ENCODE results near the gene TRIM72.
"Not testable (repeated sequence)": the region's sequence is repeated elsewhere in the genome, so short reads cannot be mapped to it uniquely, and the experiment has no call there.

TRIM72 gene

DNA sequence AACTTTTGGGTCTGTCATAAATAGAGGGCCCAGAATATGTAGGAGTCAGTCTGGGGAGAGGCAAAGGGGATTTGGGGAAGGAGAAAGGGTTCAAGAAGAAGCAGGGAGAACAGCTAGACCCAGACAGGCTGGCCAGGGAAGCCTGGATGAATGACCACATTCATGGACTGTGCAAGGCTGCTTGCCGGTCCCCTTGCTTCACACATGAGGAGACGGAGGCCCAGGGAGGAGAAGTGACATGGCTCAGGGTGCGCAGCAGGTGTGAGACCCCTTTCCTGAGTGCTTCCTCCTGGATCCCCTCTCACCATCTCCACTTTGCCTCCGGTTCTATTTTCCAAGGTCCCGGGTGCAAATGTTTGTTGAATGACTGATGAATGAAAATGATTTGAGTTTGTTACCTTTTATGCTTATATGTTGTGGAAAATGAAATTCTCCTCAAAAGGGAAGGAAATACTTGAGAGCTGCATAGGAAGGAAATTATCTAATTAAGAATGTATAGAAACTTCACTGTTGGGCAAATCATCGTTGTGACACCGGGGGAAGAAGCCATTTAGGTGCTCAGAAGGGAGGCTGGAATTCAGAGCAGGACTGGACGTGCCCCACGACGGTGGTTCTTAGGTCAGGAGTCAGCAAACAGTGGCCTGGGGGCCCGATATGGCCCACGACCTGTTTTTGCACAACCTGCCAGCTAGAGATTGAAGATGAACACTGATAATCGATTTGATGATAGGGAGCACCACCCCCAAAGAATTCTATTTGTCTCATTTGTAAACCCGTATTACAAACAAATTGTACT lies 46.4 kb downstream of the TRIM72 start:
- no peak for DNase-seq

DNA sequence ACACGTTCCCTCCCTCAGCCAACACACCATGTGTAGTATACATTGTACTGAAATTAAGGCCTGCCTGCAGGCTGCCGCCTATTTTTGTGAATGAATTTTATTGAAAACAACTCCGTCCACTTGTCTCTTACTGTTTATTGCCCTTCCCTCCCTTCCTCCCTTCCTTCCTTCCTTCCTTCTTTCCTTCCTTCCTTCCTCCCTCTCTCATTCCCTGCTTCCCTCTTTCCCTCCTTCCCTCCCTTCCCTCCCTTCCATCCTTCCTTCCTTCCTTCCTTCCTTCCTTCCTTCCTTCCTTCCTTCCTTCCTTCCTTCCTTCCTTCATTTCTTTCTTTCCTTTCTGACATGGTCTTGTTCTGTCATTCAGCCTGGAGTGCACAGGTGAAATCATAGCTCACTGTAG lies 48.2 kb downstream of the TRIM72 start:
- no peak for DNase-seq

DNA sequence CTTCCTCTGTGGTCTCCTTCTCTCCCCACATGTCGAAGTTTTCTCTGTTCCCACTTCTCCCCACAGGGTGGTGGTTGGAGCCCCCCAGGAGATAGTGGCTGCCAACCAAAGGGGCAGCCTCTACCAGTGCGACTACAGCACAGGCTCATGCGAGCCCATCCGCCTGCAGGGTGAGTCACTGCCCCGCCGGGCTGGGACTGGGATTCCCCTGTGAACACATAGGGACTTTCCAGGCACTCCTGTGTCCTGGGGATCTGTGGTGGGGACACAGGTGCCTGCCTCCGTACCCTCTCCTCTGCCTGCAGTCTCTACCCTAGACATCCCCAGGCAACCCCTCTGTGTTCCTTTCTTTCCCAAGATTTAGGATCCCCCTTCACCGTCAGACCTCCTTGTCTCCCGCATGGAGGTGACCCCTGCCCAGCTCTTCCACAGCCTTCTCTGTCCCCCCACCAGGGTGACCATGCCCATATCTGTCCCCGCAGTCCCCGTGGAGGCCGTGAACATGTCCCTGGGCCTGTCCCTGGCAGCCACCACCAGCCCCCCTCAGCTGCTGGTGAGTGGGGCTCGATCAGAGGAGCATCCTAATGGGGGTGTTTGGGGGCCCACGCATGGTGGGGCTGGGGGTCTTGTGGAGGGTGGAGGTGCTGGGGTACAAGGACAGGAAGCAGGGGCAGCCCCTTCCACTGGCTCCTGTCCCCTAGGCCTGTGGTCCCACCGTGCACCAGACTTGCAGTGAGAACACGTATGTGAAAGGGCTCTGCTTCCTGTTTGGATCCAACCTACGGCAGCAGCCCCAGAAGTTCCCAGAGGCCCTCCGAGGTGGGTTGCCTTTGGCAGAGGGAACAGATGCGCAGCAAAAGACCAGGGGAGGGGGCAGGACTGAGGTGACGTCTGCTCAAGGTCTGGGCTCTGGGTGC lies 51.7 kb downstream of the TRIM72 start:
- DNase-seq = peak; percentile 56 to 64

DNA sequence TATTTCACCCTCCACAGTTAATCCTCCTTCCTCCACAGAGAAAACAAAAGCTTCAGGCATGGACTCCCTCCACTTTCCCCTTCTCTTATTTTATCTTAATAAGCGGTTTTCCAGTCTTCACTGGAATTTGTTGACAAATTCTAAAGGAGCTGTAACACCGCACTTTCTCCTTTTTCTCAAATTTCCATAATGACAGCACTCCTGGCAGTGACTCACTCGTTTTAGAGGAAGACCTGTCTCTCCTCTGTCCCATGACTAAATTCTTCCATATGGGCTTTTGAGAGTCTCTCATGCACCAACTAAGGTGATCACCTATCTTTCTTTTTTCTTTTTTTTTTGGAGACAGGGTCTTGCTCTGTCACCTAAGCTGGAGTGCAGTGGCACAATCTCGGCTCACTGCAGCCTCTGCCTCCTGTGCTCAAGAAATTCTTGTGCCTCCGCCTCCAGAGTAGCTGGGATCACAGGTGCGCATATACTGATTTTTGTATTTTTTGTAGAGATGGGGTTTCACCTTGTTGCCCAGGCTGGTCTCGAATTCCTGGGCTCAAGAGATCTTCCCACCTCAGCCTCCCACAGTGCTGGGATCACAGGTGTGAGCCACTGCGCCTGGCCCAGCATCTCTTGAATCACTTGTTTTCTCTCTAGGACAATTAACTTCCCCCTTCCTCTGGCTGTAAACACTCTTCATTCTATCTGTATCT lies 53.6 kb downstream of the TRIM72 start:
- DNase-seq = no peak

DNA sequence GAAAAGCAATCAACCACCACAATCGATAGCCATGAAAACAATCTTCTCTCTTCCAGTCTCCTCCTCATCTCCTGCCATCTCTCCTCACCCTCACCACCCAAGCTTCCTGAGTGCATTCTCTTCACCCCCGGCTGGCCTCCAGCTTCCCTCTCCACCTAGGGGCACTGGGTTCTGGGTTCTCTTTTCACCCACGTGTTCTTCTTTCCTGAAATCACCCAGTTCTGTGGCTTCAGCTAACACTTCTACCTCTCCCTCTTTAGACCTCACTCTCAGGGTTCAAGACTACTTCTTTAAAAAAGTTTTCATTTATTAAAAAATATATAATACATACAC lies 54.1 kb downstream of the TRIM72 start:
- no peak for DNase-seq

DNA sequence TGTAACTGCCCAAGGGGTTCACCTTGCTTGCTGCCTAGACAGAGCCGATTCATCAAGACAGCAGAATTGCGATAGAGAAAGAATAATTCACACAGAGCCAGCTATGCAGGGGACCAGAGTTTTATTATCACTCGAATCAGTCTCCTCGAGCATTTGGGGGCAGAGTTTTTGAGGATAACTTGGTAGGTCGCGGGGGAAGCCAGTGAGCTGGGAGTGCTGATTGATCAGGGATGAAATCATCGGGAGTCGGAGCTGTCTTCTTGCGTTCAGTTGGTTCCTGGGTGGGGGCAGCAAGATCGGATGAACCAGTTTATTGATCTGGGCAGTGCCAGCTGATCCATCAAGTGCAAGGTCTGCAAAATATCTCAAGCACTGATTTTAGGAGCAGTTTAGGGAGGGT lies 55.0 kb downstream of the TRIM72 start:
- no peak for DNase-seq

DNA sequence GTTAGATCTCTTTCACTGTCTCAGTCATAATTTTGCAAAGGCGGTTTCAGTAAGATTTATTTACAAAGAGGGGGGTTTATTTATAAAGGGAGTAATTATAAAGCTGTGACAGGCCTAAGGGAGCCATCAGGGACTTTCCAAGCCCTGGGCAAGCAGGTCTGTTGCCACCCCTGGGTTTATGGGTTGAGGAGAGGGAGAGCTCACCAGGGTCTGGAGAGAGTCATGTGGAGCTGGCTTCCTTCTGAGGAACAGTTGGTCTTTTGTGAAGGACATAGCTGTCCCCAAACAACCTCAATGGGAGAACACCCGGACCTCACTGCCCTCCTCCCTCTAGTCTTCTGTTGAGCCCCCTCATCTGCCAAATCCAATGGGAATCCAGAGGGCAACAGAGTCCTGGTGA lies 55.6 kb downstream of the TRIM72 start:
- DNase-seq = no peak

DNA sequence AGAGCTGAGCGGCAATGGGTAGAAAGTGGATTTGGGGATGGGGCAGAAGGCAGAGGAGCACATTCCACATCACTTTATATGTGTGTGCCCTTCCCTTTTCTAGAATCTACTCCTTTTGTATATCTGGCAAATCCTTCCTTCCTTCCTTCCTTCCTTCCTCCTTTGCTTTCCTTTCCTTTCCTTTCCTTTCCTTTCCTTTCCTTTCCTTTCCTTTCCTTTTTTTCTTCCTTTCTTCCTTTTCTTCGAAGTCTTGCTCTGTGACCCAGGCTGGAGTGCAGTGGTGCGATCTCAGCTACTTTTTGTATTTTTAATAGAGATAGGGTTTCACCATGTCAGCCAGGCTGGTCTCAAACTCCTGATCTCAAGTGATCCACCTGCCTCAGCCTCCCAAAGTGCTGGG lies 56.1 kb downstream of the TRIM72 start:
- DNase-seq = not testable (repeated sequence)

DNA sequence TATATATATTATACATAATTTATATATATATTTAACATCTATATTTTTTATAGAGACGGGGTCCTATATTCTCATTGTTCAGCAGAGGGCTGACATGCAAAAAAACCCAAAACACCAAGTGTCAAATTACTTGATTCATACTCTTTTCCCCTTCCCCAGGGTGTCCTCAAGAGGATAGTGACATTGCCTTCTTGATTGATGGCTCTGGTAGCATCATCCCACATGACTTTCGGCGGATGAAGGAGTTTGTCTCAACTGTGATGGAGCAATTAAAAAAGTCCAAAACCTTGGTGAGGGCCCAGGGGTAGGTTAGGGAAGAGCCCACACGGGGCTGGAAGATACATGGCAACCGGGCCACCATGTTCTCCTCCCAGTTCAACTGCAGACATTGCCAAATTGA lies 56.9 kb downstream of the TRIM72 start:
- DNase-seq = no peak

DNA sequence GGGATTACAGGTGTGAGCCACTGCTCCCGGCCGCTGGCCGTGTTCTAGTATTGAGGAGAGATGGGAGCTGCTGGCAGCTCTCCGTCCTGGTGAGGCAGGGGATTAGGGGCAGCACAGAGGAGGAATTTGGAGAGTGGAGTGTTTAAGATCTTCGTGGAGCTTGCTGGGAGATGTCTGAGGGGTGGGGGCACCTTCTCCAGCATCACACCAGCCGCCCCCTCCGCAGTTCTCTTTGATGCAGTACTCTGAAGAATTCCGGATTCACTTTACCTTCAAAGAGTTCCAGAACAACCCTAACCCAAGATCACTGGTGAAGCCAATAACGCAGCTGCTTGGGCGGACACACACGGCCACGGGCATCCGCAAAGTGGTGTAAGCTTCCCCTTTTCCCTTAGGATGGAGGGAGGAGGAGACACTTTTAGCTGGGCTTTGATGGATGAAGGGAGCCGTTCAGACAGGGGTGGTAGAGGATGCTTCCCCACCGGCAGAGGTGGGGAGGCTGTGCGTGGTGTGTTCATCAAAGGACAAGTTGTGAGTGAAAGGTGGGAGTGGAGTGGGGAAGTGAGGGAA lies 57.8 kb downstream of the TRIM72 start:
- DNase-seq = no peak

DNA sequence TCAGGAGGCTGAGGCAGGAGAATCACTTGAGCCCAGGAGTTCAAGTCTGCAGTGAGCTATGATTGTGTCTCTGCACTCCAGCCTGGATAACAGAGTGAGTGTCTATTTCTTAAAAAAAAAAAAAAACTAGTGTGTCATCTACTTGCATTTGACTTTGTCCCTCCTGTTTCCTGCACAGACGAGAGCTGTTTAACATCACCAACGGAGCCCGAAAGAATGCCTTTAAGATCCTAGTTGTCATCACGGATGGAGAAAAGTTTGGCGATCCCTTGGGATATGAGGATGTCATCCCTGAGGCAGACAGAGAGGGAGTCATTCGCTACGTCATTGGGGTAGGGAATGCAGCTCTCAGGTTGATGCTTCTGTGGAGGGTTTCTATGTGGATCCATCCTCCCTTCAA lies 59.3 kb downstream of the TRIM72 start:
- DNase-seq = no peak

DNA sequence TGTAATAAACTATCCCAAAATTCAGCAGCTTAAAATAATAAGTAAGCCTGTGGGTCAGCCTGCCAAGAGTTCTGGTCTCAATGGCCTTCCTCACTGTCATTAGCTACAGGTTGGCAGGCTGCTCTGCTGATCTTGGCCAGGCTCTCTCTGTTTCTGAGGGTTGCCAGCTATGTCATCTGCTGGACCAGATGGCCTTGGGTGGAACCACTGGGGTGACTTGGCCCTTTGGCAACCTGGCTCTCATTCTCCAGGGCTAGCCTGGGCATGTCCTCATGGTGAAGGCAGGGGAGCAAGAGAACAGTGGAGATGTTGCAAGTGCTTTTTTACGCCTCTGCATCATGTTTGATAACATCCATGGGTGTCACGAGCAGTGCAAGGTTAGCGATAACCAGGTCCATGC lies 59.8 kb downstream of the TRIM72 start:
- no peak for DNase-seq

DNA sequence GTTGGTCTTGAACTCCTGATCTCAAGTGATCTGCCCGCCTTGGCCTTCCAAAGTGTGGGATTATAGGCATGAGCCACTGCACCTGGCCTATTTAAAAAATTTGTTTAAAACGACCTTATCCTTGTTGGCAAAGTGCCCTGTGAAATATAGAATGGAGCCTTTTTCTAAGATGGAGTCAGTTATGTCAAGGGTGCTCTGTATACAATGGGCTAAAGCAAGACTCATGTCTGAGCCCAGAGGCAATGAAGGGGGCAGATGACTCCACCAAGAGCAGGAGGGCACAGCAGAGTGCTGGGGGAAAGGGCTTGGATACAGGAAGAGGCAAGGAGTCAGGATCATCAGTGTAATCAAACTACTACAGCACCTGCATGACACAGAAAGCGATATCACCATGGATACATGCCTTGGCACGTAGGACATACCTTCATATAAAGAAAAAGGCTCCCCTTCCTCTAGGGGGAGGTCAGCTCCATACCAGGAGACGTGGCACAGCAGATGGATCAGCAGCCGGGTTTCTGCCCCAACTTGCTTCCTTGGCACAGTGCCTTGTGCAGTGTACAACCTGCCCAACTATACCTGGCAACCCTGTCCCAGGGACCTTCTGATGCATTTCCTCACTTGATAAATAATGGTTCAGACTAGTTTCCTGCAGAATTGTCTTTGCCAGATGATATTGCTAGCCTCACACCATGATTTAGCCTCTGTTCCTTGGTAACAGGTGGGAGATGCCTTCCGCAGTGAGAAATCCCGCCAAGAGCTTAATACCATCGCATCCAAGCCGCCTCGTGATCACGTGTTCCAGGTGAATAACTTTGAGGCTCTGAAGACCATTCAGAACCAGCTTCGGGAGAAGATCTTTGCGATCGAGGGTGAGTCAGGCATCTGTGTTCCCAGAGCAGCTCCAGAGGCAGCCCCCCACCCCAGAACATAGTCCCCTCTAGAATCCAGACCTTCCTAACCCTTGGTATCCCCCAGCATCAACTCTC lies 61.2 kb downstream of the TRIM72 start:
- no peak for DNase-seq

DNA sequence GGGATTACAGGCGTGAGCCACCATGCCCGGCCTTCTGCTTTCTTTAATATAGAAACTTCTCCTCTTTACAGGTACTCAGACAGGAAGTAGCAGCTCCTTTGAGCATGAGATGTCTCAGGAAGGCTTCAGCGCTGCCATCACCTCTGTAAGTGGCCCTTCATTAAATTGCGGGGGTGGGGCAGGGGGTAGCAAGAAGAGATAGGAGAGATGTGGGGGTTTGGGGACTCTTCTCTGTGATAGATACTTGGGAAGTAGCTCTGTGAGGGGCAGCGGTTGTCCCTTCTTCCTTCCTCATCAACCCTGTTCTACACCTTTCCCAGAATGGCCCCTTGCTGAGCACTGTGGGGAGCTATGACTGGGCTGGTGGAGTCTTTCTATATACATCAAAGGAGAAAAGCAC lies 62.7 kb downstream of the TRIM72 start:
- no peak for DNase-seq

DNA sequence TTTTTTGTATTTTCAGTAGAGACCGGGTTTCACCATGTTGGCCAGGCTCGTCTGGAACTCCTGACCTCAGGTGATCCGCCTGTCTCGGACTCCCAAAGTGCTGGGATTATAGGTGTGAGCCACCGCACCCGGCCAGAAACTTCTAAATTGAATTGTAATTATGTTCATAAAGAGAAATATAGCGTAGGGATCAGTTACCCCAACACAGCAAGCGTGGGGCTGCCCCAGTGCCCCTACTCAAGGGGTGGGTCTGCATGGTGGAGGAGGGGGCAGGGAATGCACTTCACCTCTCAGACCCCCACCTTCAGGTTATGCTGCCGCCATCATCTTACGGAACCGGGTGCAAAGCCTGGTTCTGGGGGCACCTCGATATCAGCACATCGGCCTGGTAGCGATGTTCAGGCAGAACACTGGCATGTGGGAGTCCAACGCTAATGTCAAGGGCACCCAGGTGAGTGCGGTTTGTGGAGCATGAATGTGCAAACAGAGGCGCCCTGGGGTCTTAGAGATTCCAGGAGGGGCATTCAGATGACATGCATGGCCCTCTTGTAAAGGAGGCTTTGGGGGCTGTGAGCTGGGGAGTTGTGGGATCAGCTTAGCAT lies 63.8 kb downstream of the TRIM72 start:
- no peak for DNase-seq

DNA sequence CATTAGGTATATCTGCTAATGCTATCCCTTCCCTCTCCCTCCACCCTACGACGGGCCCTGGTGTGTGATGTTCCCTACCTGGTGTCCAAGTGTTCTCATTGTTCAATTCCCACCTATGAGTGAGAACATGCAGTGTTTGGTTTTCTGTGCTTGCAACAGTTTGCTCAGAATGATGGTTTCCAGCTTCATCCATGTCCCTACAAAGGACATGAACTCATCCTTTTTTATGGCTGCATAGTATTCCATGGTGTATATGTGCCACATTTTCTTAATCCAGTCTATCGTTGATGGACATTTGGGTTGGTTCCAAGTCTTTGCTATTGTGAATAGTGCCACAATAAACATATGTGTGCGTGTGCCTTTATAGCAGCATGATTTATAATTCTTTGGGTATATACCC lies 64.9 kb downstream of the TRIM72 start:
- not testable (repeated sequence) for DNase-seq

All from activated CD4-positive, alpha-beta T cell treated with anti-CD3 and anti-CD28 coated beads, Interleukin-2, amount 50 U/mL, for 4 hours (primary cell).